Measurements from ENCODE around the gene WNK2.

The WNK2 gene

GRCh38 chr9:93232388-93232960, 48.5 kb downstream of the WNK2 start:
- TF ChIP-seq CTCF (conservative IDR thresholded peaks at IDR 0.05; ENCODE audit: low read length) = no peak
- no peak for DNase-seq (ENCODE audit: low read depth)

GRCh38 chr9:93233033-93233432, 49.1 kb downstream of the WNK2 start:
- H3K4me3 ChIP-seq (ENCODE audit: low read length) = no peak overlapping the region
- DNase-seq (ENCODE audit: low read depth) = no peak
- no peak for TF ChIP-seq CTCF (conservative IDR thresholded peaks at IDR 0.05; ENCODE audit: low read length)

More at GRCh38 chr9:93232388-93232960, 48.5 kb downstream of the WNK2 start:
- H3K4me3 ChIP-seq (ENCODE audit: low read length) = no peak overlapping the region

- H3K4me3 ChIP-seq (ENCODE audit: low read length) = no peak overlapping the region
- no peak for DNase-seq (ENCODE audit: low read depth)
- no peak for TF ChIP-seq CTCF (conservative IDR thresholded peaks at IDR 0.05; ENCODE audit: low read length)
Measured at GRCh38 chr9:93234600-93234999, 50.7 kb downstream of the WNK2 start.

- no peak overlapping the region for H3K4me3 ChIP-seq (ENCODE audit: low read length)
- no peak for TF ChIP-seq CTCF (conservative IDR thresholded peaks at IDR 0.05; ENCODE audit: low read length)
- DNase-seq (ENCODE audit: low read depth) = no peak
Measured at GRCh38 chr9:93235300-93235960, 51.5 kb downstream of the WNK2 start.

- H3K4me3 ChIP-seq (ENCODE audit: low read length) = no peak overlapping the region
- TF ChIP-seq CTCF (conservative IDR thresholded peaks at IDR 0.05; ENCODE audit: low read length) = no peak
- DNase-seq (ENCODE audit: low read depth) = no peak
Measured at GRCh38 chr9:93236541-93237206, 52.7 kb downstream of the WNK2 start.

- H3K4me3 ChIP-seq (ENCODE audit: low read length) = no peak overlapping the region
- TF ChIP-seq CTCF (conservative IDR thresholded peaks at IDR 0.05; ENCODE audit: low read length) = no peak
- DNase-seq (ENCODE audit: low read depth) = no peak
Measured at GRCh38 chr9:93237540-93237939, 53.6 kb downstream of the WNK2 start.

Data from AG10803 (cell line).